Activated naive CD4-positive, alpha-beta T cell treated with anti-CD3 and anti-CD28 coated beads, Interleukin-2, amount 10 ng/mL, durations not matched to agents 7 days and 5 days (primary cell): ENCODE results near the gene CCDC24.
A peak's percentile ranks its signal among the peaks of the same experiment; 100 is the strongest.

Experiments used
- CTCF ChIA-PET: fragments of 350-600 bp; sonication (Branson Sonifier 250); formaldehyde crosslinking; loops from one replicate; lab custom pipeline; 2021; ENCODE audit warnings: antibody characterized with exemption; lab: Charles Lee
- DNase-seq: peaks from one replicate; pipeline ENCODE4 v3.0.0-alpha.2; 2020
- H3K27ac Mint-ChIP-seq: one replicate; pipeline ENCODE4 v1.8.0; 2021; ENCODE audit warnings: mild to moderate bottlenecking, moderate library complexity, mixed read lengths
- H3K27me3 Mint-ChIP-seq: one replicate; pipeline ENCODE4 v1.8.0; 2021; ENCODE audit warnings: mild to moderate bottlenecking, mixed read lengths
- H3K36me3 Mint-ChIP-seq: one replicate; pipeline ENCODE4 v1.8.0; 2021; ENCODE audit warnings: mixed read lengths
- H3K4me1 Mint-ChIP-seq: one replicate; pipeline ENCODE4 v1.8.0; 2021; ENCODE audit warnings: mixed read lengths
- H3K4me3 Mint-ChIP-seq: one replicate; pipeline ENCODE4 v1.8.0; 2021; ENCODE audit warnings: mild to moderate bottlenecking, moderate library complexity, mixed read lengths
- H3K9me3 Mint-ChIP-seq: one replicate; pipeline ENCODE4 v1.8.0; 2021; ENCODE audit warnings: mixed read lengths

The CCDC24 gene

GRCh38 chr1:43979528-43980254, 11.7 kb upstream of the CCDC24 start:
- no peak overlapping the region for H3K27ac Mint-ChIP-seq
- peaks cover 42% of the 10 kb centered on the region for H3K4me1 Mint-ChIP-seq
- H3K27me3 Mint-ChIP-seq = peaks cover 11% of the 10 kb centered on the region
- peak; percentile 48 for DNase-seq
- peak overlapping the region; percentile 84 for H3K4me3 Mint-ChIP-seq
- CTCF ChIA-PET = interaction anchor here (1.0 kb wide), 1 partner anchor 26 kb away, joined by 3 read pairs; no protein-coding TSS in a partner anchor
- peaks cover 27% of the 10 kb centered on the region for H3K36me3 Mint-ChIP-seq
- H3K9me3 Mint-ChIP-seq = no peaks in the 10 kb centered on the region

- DNase-seq = no peak
- Mint-ChIP-seq H3K36me3 (peaks cover 27% of the 10 kb centered on the region), H3K27me3 (peaks cover 11% of the 10 kb centered on the region), H3K9me3 (no peaks in the 10 kb centered on the region), H3K4me1 (peaks cover 42% of the 10 kb centered on the region), H3K4me3 (peak overlapping the region; percentile 84), H3K27ac (no peak overlapping the region)
- CTCF ChIA-PET = interaction anchor here (1.0 kb wide), 1 partner anchor 25 kb away, joined by 3 read pairs; no protein-coding TSS in a partner anchor
These were observed 10.9 kb upstream of the CCDC24 start for GRCh38 chr1:43980255-43981134.

- Mint-ChIP-seq H3K36me3 (peaks cover 22% of the 10 kb centered on the region), H3K4me1 (peaks cover 37% of the 10 kb centered on the region), H3K27me3 (peaks cover 11% of the 10 kb centered on the region), H3K27ac (no peak overlapping the region), H3K4me3 (no peak overlapping the region), H3K9me3 (no peaks in the 10 kb centered on the region)
- no peak for DNase-seq
- CTCF ChIA-PET = no interaction called here
These were observed 10.3 kb upstream of the CCDC24 start for GRCh38 chr1:43981135-43981491.

GRCh38 chr1:43981636-43982035, 9.8 kb upstream of the CCDC24 start:
- Mint-ChIP-seq H3K27me3 (peaks cover 11% of the 10 kb centered on the region), H3K4me1 (peaks cover 32% of the 10 kb centered on the region), H3K36me3 (peaks cover 17% of the 10 kb centered on the region), H3K9me3 (no peaks in the 10 kb centered on the region), H3K4me3 (no peak overlapping the region), H3K27ac (no peak overlapping the region)
- DNase-seq = no peak
- CTCF ChIA-PET = no interaction called here

GRCh38 chr1:43982241-43982640, 9.2 kb upstream of the CCDC24 start:
- Mint-ChIP-seq H3K4me1 (peaks cover 26% of the 10 kb centered on the region), H3K9me3 (no peaks in the 10 kb centered on the region), H3K4me3 (no peak overlapping the region), H3K27me3 (peaks cover 11% of the 10 kb centered on the region), H3K36me3 (peaks cover 11% of the 10 kb centered on the region), H3K27ac (no peak overlapping the region)
- CTCF ChIA-PET = no interaction called here
- DNase-seq = no peak

- Mint-ChIP-seq H3K4me3 (no peak overlapping the region), H3K4me1 (peaks cover 20% of the 10 kb centered on the region), H3K9me3 (no peaks in the 10 kb centered on the region), H3K36me3 (peaks cover 6% of the 10 kb centered on the region), H3K27ac (no peak overlapping the region), H3K27me3 (peaks cover 11% of the 10 kb centered on the region)
- no peak for DNase-seq
- CTCF ChIA-PET = no interaction called here
These were observed 8.6 kb upstream of the CCDC24 start for GRCh38 chr1:43982808-43983207.

GRCh38 chr1:43983253-43983899, 8.0 kb upstream of the CCDC24 start:
- Mint-ChIP-seq H3K4me3 (no peak overlapping the region), H3K9me3 (no peaks in the 10 kb centered on the region), H3K27ac (no peak overlapping the region), H3K36me3 (peaks cover 1% of the 10 kb centered on the region), H3K4me1 (peaks cover 15% of the 10 kb centered on the region), H3K27me3 (peaks cover 11% of the 10 kb centered on the region)
- CTCF ChIA-PET = no interaction called here
- DNase-seq = no peak

GRCh38 chr1:43984855-43985254, 6.5 kb upstream of the CCDC24 start:
- H3K9me3 Mint-ChIP-seq = no peaks in the 10 kb centered on the region
- peaks cover under 1% of the 10 kb centered on the region for H3K36me3 Mint-ChIP-seq
- peaks cover 3% of the 10 kb centered on the region for H3K27me3 Mint-ChIP-seq
- DNase-seq = no peak
- peaks cover 8% of the 10 kb centered on the region for H3K4me1 Mint-ChIP-seq
- H3K27ac Mint-ChIP-seq = no peak overlapping the region
- CTCF ChIA-PET = interaction anchor here (0.6 kb wide), 1 partner anchor 586 kb away, joined by 3 read pairs; no protein-coding TSS in a partner anchor
- no peak overlapping the region for H3K4me3 Mint-ChIP-seq

GRCh38 chr1:43985984-43986595, 5.3 kb upstream of the CCDC24 start:
- H3K4me3 Mint-ChIP-seq = no peak overlapping the region
- no peaks in the 10 kb centered on the region for H3K36me3 Mint-ChIP-seq
- peaks cover 5% of the 10 kb centered on the region for H3K27me3 Mint-ChIP-seq
- no peak overlapping the region for H3K27ac Mint-ChIP-seq
- H3K4me1 Mint-ChIP-seq = peaks cover 3% of the 10 kb centered on the region
- DNase-seq = no peak
- H3K9me3 Mint-ChIP-seq = no peaks in the 10 kb centered on the region
- CTCF ChIA-PET = interaction anchor here (1.3 kb wide), 1 partner anchor 13 kb away, joined by 3 read pairs; no protein-coding TSS in a partner anchor

GRCh38 chr1:43986712-43987111, 4.7 kb upstream of the CCDC24 start:
- H3K9me3 Mint-ChIP-seq = no peaks in the 10 kb centered on the region
- peak overlapping the region; percentile 38 for H3K27ac Mint-ChIP-seq
- H3K4me1 Mint-ChIP-seq = peaks cover 9% of the 10 kb centered on the region
- no peak for DNase-seq
- CTCF ChIA-PET = interaction anchor here (0.7 to 1.4 kb wide), 4 partner anchors 12 to 224 kb away, joined by 3 to 4 read pairs (median 3); no protein-coding TSS in a partner anchor
- H3K27me3 Mint-ChIP-seq = peaks cover 11% of the 10 kb centered on the region
- no peak overlapping the region for H3K4me3 Mint-ChIP-seq
- H3K36me3 Mint-ChIP-seq = no peaks in the 10 kb centered on the region

GRCh38 chr1:43987159-43987902, 4.1 kb upstream of the CCDC24 start:
- Mint-ChIP-seq H3K36me3 (no peaks in the 10 kb centered on the region), H3K4me1 (peaks cover 15% of the 10 kb centered on the region), H3K9me3 (no peaks in the 10 kb centered on the region), H3K4me3 (no peak overlapping the region), H3K27me3 (peaks cover 17% of the 10 kb centered on the region), H3K27ac (no peak overlapping the region)
- DNase-seq = no peak
- CTCF ChIA-PET = interaction anchor here (0.7 to 1.4 kb wide), 4 partner anchors 11 to 224 kb away, joined by 3 to 4 read pairs (median 3); no protein-coding TSS in a partner anchor

- H3K27ac Mint-ChIP-seq = no peak overlapping the region
- peaks cover 23% of the 10 kb centered on the region for H3K4me1 Mint-ChIP-seq
- H3K27me3 Mint-ChIP-seq = peaks cover 24% of the 10 kb centered on the region
- no peak for DNase-seq
- CTCF ChIA-PET = interaction anchor here (1.0 to 1.8 kb wide), 2 partner anchors 15 kb away, joined by 3 to 5 read pairs; no protein-coding TSS in a partner anchor
- peak overlapping the region; percentile 90 for H3K4me3 Mint-ChIP-seq
- no peaks in the 10 kb centered on the region for H3K9me3 Mint-ChIP-seq
- no peaks in the 10 kb centered on the region for H3K36me3 Mint-ChIP-seq
These were observed 864 bp upstream of the CCDC24 start for GRCh38 chr1:43990271-43991199.
